Neutrophil (primary cell): ENCODE measurements around the gene TTC24.
"Not testable (repeated sequence)": the region's sequence is repeated elsewhere in the genome, so short reads cannot be mapped to it uniquely, and the experiment has no call there.

Source experiments
- H3K27ac ChIP-seq: fragments of 200-600 bp; sonication (generic); 2 replicates; pipeline ENCODE4 v1.5.1; 2016; ENCODE audit warnings: mild to moderate bottlenecking, moderate library complexity
- H3K27me3 ChIP-seq: fragments of 200-600 bp; sonication (generic); 2 replicates; pipeline ENCODE4 v1.6.0; 2016; ENCODE audit warnings: mild to moderate bottlenecking
- H3K36me3 ChIP-seq: fragments of 200-600 bp; sonication (generic); 2 replicates; pipeline ENCODE4 v1.5.1; 2017
- H3K4me1 ChIP-seq, 2 experiments: fragments of 200-600 bp in 1 of 2; sonication (generic) in 1 of 2; 1 replicate in 1 of 2; 2 replicates in 1 of 2; pipeline versions ENCODE4 v1.5.1 to v1.6.1; 2013 to 2016; ENCODE audit warnings: low read depth in 1 of 2, low read length in 1 of 2, mild to moderate bottlenecking in 1 of 2, moderate library complexity in 1 of 2; ENCODE audit not compliant: control insufficient read depth in 1 of 2, insufficient read depth in 1 of 2
- H3K4me3 ChIP-seq, 2 experiments: fragments of 200-600 bp in 1 of 2; sonication (generic) in 1 of 2; 1 replicate in 1 of 2; 2 replicates in 1 of 2; pipeline ENCODE4 v1.5.1; 2013 to 2016; ENCODE audit warnings: low read depth in 1 of 2, low read length in 1 of 2, mild to moderate bottlenecking in 1 of 2, moderate library complexity in 1 of 2
- H3K9me3 ChIP-seq: fragments of 200-600 bp; sonication (generic); 2 replicates; pipeline ENCODE4 v1.5.1; 2016
- TF ChIP-seq, protein P1 (sequence below): fragments of 200-600 bp; sonication (generic); IDR thresholded peaks from 2 replicates; pipeline ENCODE4 v1.5.1; 2016; ENCODE audit warnings: antibody characterized with exemption

Gene TTC24

DNA sequence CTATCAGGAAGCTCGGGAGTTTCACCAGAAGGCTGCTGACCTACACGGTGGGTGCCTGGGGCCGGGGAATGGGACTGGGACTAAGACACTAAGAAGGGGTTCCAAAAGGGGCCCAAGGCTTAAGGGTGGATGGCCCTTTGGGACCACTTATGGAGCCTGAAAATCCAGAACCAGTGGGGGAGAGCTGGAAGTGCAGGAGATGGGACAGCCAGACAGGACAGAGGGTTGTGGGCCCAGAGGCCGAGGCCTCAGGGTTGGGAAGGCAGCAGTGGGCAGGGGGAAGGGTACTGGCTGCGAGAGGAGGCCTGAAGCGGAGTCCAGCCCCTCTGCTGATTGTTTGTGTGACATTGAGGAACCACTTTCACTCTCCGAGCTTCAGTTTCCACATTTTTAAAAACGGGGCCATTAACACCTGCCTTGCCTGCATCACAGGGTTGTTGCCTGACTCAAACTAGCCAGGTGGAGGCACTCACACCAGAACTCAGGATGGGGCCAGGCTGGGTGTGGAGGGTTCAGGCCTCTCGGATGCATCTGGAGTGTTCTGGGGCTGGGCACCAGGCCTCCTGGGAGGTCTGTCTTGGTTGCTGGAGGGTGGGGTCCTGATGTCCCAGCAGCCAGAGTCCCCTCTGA, 3.0 kb downstream of the TTC24 start:
- no peak overlapping the region for H3K4me3 ChIP-seq
- no peaks in the 10 kb centered on the region for H3K4me1 ChIP-seq
- H3K27ac ChIP-seq: no peak overlapping the region
- no peaks in the 10 kb centered on the region for H3K36me3 ChIP-seq
- H3K27me3 ChIP-seq: no peaks in the 10 kb centered on the region
- H3K9me3 ChIP-seq: no peaks in the 10 kb centered on the region
- TF ChIP-seq, protein P1, sequence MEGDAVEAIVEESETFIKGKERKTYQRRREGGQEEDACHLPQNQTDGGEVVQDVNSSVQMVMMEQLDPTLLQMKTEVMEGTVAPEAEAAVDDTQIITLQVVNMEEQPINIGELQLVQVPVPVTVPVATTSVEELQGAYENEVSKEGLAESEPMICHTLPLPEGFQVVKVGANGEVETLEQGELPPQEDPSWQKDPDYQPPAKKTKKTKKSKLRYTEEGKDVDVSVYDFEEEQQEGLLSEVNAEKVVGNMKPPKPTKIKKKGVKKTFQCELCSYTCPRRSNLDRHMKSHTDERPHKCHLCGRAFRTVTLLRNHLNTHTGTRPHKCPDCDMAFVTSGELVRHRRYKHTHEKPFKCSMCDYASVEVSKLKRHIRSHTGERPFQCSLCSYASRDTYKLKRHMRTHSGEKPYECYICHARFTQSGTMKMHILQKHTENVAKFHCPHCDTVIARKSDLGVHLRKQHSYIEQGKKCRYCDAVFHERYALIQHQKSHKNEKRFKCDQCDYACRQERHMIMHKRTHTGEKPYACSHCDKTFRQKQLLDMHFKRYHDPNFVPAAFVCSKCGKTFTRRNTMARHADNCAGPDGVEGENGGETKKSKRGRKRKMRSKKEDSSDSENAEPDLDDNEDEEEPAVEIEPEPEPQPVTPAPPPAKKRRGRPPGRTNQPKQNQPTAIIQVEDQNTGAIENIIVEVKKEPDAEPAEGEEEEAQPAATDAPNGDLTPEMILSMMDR: no peak

DNA sequence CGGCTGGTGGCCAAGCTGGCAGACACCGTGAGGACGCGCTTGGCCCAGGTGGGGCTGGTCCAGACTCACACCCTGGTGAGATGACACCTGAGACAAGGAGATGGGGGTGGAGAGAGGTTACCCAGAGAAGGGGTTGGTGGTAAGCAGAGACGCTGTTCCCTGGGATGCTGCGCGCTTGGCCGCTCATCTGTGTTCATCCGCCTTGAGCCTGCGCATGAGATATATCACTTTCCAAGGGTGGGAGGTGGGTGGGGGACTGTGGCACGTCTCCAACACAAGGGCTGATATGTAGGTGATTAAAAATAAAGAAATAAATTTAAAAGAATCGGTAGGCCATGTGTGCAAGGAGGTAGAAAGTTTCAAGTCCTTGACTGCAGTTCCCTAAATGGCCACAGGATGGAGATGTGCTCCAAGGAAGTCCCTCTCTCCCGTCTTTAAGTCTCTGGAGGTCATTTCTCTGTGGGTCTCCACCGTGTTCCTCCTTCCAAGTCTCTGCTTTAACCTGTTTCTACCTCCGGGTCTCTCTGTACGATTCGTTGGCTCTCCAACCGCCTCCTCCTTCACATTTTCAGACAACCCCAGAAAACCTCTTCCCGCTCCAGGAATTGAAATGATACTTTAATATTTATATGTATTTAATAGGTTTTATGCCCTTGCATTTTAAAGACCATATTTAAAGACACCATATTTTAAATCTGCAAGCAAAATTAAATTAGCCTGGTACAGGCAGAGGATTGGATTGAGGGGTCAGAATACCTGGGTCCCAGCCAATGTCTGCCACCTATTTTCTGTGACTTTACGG, 4.5 kb downstream of the TTC24 start:
- Histone ChIP-seq H3K4me3 (no peak overlapping the region), H3K9me3 (no peaks in the 10 kb centered on the region), H3K27ac (no peak overlapping the region), H3K36me3 (no peaks in the 10 kb centered on the region), H3K27me3 (no peaks in the 10 kb centered on the region), H3K4me1 (no peaks in the 10 kb centered on the region)
- TF ChIP-seq, protein P1: peak; percentile 85

- TF ChIP-seq, protein P1: no peak
- no peak overlapping the region for H3K27ac ChIP-seq
- no peaks in the 10 kb centered on the region for H3K36me3 ChIP-seq
- H3K4me3 ChIP-seq: no peak overlapping the region
- H3K27me3 ChIP-seq: no peaks in the 10 kb centered on the region
- H3K9me3 ChIP-seq: no peaks in the 10 kb centered on the region
- no peaks in the 10 kb centered on the region for H3K4me1 ChIP-seq
Observed at GRCh38 chr1:156584813-156585212, 5.3 kb downstream of the TTC24 start.

GRCh38 chr1:156586323-156586722, 6.8 kb downstream of the TTC24 start:
- no peaks in the 10 kb centered on the region for H3K27me3 ChIP-seq
- TF ChIP-seq, protein P1: no peak
- H3K9me3 ChIP-seq: no peaks in the 10 kb centered on the region
- H3K36me3 ChIP-seq: no peaks in the 10 kb centered on the region
- H3K4me1 ChIP-seq: peaks cover 4 to 5% of the 10 kb centered on the region in 2 experiments
- H3K27ac ChIP-seq: no peak overlapping the region
- H3K4me3 ChIP-seq: no peak overlapping the region

DNA sequence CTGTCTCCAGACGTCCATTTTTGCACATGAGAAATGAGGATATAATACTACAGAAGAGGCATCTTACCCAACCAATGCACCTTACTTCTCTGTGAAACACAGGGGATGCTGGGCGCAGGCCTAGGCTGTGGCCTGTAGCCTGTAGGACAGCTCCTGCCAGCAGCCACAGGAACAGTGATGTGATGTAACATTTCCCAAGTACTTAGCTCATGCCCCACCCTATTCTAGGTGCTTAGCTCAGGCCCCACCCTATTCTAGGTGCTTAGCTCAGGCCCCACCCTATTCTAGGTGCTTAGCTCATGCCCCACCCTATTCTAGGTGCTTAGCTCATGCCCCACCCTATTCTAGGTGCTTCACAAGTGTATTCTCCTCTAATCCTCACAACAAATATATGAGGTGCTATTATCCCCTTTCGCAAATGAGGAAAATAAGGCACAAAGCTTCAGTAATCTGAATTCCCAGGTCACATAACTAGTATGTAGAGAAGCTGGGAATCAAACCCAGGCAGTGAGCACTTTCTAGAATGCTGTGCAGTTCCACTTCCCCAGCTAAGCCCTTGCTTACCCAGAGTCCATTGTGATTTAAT, 7.5 kb downstream of the TTC24 start:
- TF ChIP-seq, protein P1: no peak
- Histone ChIP-seq H3K27ac (no peak overlapping the region), H3K27me3 (no peaks in the 10 kb centered on the region)

GRCh38 chr1:156587927-156588326, 8.4 kb downstream of the TTC24 start:
- H3K4me1 ChIP-seq: peaks cover 11 to 12% of the 10 kb centered on the region in 2 experiments
- not testable (repeated sequence) for H3K4me3 ChIP-seq, H3K9me3 ChIP-seq, H3K27ac ChIP-seq, H3K36me3 ChIP-seq, H3K27me3 ChIP-seq

More for the DNA sequence above, 7.5 kb downstream of the TTC24 start:
- Histone ChIP-seq H3K4me1 (peaks cover 8% of the 10 kb centered on the region in 2 experiments), H3K9me3 (no peaks in the 10 kb centered on the region), H3K36me3 (no peaks in the 10 kb centered on the region), H3K4me3 (no peak overlapping the region)
